Endodermal cell (in vitro differentiated cells): Measurements from ENCODE around the gene RBM18. TPM values are rescaled to one million over a fixed set of nuclear protein-coding genes. Genes with fewer than 3 reads are reported as not detected.

ENCODE experiments used
- DNase-seq: peaks from one replicate; pipeline ENCODE4 v3.0.0-alpha.2; 2017
- H3K27ac ChIP-seq: 2 replicates; pipeline ENCODE4 v1.5.1; 2013; ENCODE audit warnings: mild to moderate bottlenecking, low read depth, low read length, moderate library complexity
- H3K27me3 ChIP-seq: 2 replicates; pipeline ENCODE4 v1.6.1; 2013; ENCODE audit warnings: mild to moderate bottlenecking, low read length, moderate library complexity; ENCODE audit not compliant: insufficient read depth, control insufficient read depth, poor library complexity, severe bottlenecking
- H3K36me3 ChIP-seq: 2 replicates; pipeline ENCODE4 v1.7.0; 2013; ENCODE audit warnings: mild to moderate bottlenecking, low read length, moderate library complexity; ENCODE audit not compliant: control insufficient read depth, insufficient read depth
- H3K4me1 ChIP-seq: one replicate; pipeline ENCODE4 v1.7.0; 2013; ENCODE audit warnings: low read length; ENCODE audit not compliant: control insufficient read depth, insufficient read depth
- H3K4me3 ChIP-seq: 2 replicates; pipeline ENCODE4 v1.5.1; 2013; ENCODE audit warnings: mild to moderate bottlenecking, low read length, moderate library complexity
- H3K9ac ChIP-seq: 2 replicates; pipeline ENCODE4 v1.6.1; 2013; ENCODE audit warnings: mild to moderate bottlenecking, low read length, moderate library complexity; ENCODE audit not compliant: poor library complexity, severe bottlenecking; ENCODE audit errors: extremely low read depth
- H3K9me3 ChIP-seq: 2 replicates; pipeline ENCODE4 v1.6.1; 2013; ENCODE audit warnings: mild to moderate bottlenecking, low read length, moderate library complexity; ENCODE audit not compliant: control insufficient read depth
- H3K27ac Mint-ChIP-seq: 2 replicates; pipeline ENCODE4 v1.8.0; 2020; ENCODE audit warnings: mixed read lengths
- H3K27me3 Mint-ChIP-seq: 2 replicates; pipeline ENCODE4 v1.8.0; 2021; ENCODE audit warnings: mild to moderate bottlenecking, mixed read lengths; ENCODE audit not compliant: insufficient read depth
- H3K36me3 Mint-ChIP-seq: 2 replicates; pipeline ENCODE4 v1.8.0; 2020; ENCODE audit warnings: low read depth, mixed read lengths
- H3K4me1 Mint-ChIP-seq: 2 replicates; pipeline ENCODE4 v1.8.0; 2020; ENCODE audit warnings: mixed read lengths
- H3K4me3 Mint-ChIP-seq: 2 replicates; pipeline ENCODE4 v1.8.0; 2020; ENCODE audit warnings: mild to moderate bottlenecking, moderate library complexity, mixed read lengths
- H3K9me3 Mint-ChIP-seq: 2 replicates; pipeline ENCODE4 v1.8.0; 2020; ENCODE audit warnings: mild to moderate bottlenecking, mixed read lengths
- WGBS, 2 experiments: methylation state at CpG; one replicate each; pipeline versions ENCODE4 v1.1.5 to v1.1.7; 2013; ENCODE audit warnings: missing lambda C conversion rate in 2 of 2, mixed read lengths in 1 of 2; ENCODE audit not compliant: insufficient coverage in 1 of 2, insufficient read length in 1 of 2; 5-methylcytosine and 5-hydroxymethylcytosine counted together
- total RNA-seq, 2 donors: library from RNA; stranded (reverse); fragmentation: NEBNext Ultra II Directional in 1 of 2; extraction: Animal tissue kit (Norgen Biotek cat#: 25700) in 1 of 2; gene quantifications; 2 replicates in 1 of 2; 3 replicates in 1 of 2; pipeline ENCODE4 v1.2.1, GENCODE V29; 2021
- TF ChIP-seq, protein P1 (sequence below): fragments of 200-600 bp; sonication (generic); conservative IDR thresholded peaks from 2 replicates; pipeline ENCODE4 v1.5.0; 2021; ENCODE audit warnings: antibody characterized with exemption, mild to moderate bottlenecking

RBM18 gene
- total RNA-seq, 2 donors from 2014 or later: 15.7 to 17.3 TPM

DNA sequence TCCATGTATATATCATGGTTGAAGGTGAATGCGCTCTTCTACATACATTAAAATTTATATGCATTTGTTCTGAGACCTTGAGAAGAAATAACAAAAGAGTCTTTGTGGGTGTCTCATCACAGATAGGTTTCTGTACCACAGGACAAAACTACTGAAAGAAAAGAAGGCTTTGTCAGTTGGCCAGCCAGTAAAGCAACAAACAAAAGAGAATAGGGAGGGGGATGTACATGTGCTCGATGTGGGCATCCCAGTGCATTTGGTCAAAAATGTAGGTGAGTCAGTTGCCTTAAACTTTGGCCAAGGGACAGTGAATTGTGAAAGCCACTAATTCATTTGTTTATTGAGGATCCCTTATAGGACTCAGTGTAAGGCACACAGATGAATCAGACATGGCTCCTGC, 13.3 kb downstream of the RBM18 start:
- no peak overlapping the region for H3K9ac ChIP-seq
- Mint-ChIP-seq H3K9me3 (no peaks in the 10 kb centered on the region), H3K27me3 (no peaks in the 10 kb centered on the region), H3K36me3 (peaks cover 25% of the 10 kb centered on the region), H3K4me3 (no peak overlapping the region), H3K27ac (no peak overlapping the region), H3K4me1 (peaks cover 23% of the 10 kb centered on the region)
- H3K9me3 ChIP-seq: no peaks in the 10 kb centered on the region
- H3K27me3 ChIP-seq: no peaks in the 10 kb centered on the region
- WGBS, 2 experiments: 91 to 95% methylated on average over 1 to 2 of the region's 2 CpGs
- TF ChIP-seq, protein P1, sequence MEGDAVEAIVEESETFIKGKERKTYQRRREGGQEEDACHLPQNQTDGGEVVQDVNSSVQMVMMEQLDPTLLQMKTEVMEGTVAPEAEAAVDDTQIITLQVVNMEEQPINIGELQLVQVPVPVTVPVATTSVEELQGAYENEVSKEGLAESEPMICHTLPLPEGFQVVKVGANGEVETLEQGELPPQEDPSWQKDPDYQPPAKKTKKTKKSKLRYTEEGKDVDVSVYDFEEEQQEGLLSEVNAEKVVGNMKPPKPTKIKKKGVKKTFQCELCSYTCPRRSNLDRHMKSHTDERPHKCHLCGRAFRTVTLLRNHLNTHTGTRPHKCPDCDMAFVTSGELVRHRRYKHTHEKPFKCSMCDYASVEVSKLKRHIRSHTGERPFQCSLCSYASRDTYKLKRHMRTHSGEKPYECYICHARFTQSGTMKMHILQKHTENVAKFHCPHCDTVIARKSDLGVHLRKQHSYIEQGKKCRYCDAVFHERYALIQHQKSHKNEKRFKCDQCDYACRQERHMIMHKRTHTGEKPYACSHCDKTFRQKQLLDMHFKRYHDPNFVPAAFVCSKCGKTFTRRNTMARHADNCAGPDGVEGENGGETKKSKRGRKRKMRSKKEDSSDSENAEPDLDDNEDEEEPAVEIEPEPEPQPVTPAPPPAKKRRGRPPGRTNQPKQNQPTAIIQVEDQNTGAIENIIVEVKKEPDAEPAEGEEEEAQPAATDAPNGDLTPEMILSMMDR: no peak
- H3K4me1 ChIP-seq: peaks cover 7% of the 10 kb centered on the region
- DNase-seq: no peak
- H3K27ac ChIP-seq: no peak overlapping the region
- no peak overlapping the region for H3K4me3 ChIP-seq
- peaks cover 60% of the 10 kb centered on the region for H3K36me3 ChIP-seq

- no peak overlapping the region for H3K4me3 Mint-ChIP-seq
- H3K27ac Mint-ChIP-seq: no peak overlapping the region
- no peak for DNase-seq
- Histone ChIP-seq H3K36me3 (peaks cover 59% of the 10 kb centered on the region), H3K4me1 (peaks cover 7% of the 10 kb centered on the region), H3K27me3 (no peaks in the 10 kb centered on the region), H3K4me3 (no peak overlapping the region), H3K27ac (no peak overlapping the region), H3K9ac (no peak overlapping the region), H3K9me3 (no peaks in the 10 kb centered on the region)
- H3K4me1 Mint-ChIP-seq: peaks cover 19% of the 10 kb centered on the region
- WGBS, 2 experiments: 93 to 98% methylated on average over 4 to 5 of the region's 5 CpGs
- H3K27me3 Mint-ChIP-seq: no peaks in the 10 kb centered on the region
- H3K36me3 Mint-ChIP-seq: peaks cover 39% of the 10 kb centered on the region
- TF ChIP-seq, protein P1: no peak
- no peaks in the 10 kb centered on the region for H3K9me3 Mint-ChIP-seq
Measured at GRCh38 chr9:122248448-122248865, 16.2 kb downstream of the RBM18 start.

- no peak overlapping the region for H3K9ac ChIP-seq
- peaks cover 48% of the 10 kb centered on the region for H3K36me3 Mint-ChIP-seq
- TF ChIP-seq, protein P1: no peak
- no peaks in the 10 kb centered on the region for H3K9me3 ChIP-seq
- H3K4me3 Mint-ChIP-seq: no peak overlapping the region
- H3K36me3 ChIP-seq: peaks cover 60% of the 10 kb centered on the region
- H3K4me1 Mint-ChIP-seq: peaks cover 1% of the 10 kb centered on the region
- H3K27ac Mint-ChIP-seq: no peak overlapping the region
- H3K27me3 Mint-ChIP-seq: no peaks in the 10 kb centered on the region
- H3K4me3 ChIP-seq: no peak overlapping the region
- 97% methylated on average over 3 of the region's 3 CpGs; no CpG with 5 or more reads in 1 of the 2 experiments for WGBS, 2 experiments
- no peaks in the 10 kb centered on the region for H3K4me1 ChIP-seq
- no peak for DNase-seq
- no peaks in the 10 kb centered on the region for H3K9me3 Mint-ChIP-seq
- no peak overlapping the region for H3K27ac ChIP-seq
- H3K27me3 ChIP-seq: no peaks in the 10 kb centered on the region
Measured at GRCh38 chr9:122246666-122247065, 18.0 kb downstream of the RBM18 start.
